Measurements from ENCODE around the gene UVSSA.

GRCh38 chr4:1338752-1339414 lies 8.1 kb upstream of the UVSSA start:
- no peak for TF ChIP-seq CTCF (IDR thresholded peaks at IDR 0.05)
- no peak for TF ChIP-seq POLR2AphosphoS5 (IDR thresholded peaks at IDR 0.05)

Measured in breast epithelium (tissue), 3 donors.